SK-MEL-5 (cell line): ENCODE data around the gene MICOS13. TPM values are rescaled to one million over a fixed set of nuclear protein-coding genes. Genes with fewer than 3 reads are reported as not detected.
"Not testable (repeated sequence)": the region's sequence is repeated elsewhere in the genome, so short reads cannot be mapped to it uniquely, and the experiment has no call there.

Source experiments
- DNase-seq: peaks from one replicate; pipeline ENCODE4 v3.0.0-alpha.2; 2016; ENCODE audit warnings: low read depth, low spot score
- in situ Hi-C: cut with HindIII; loops from 2 replicates; pipeline ENCODE4 v1.10.0; 2016; ENCODE audit warnings: low sequenced_read_pairs, high pct_unique_total_duplicates, low pct_unique_long_range_greater_than_20kb
- total RNA-seq: library from RNA; depleted of rRNA; stranded (reverse); fragments of >200 nt; shearing (Covaris generic); gene quantifications from 2 replicates; pipeline ENCODE4 v1.2.3, GENCODE V29; 2014

MICOS13 gene
- total RNA-seq, 1 experiment from 2014 or later, result 86.1 TPM

DNA sequence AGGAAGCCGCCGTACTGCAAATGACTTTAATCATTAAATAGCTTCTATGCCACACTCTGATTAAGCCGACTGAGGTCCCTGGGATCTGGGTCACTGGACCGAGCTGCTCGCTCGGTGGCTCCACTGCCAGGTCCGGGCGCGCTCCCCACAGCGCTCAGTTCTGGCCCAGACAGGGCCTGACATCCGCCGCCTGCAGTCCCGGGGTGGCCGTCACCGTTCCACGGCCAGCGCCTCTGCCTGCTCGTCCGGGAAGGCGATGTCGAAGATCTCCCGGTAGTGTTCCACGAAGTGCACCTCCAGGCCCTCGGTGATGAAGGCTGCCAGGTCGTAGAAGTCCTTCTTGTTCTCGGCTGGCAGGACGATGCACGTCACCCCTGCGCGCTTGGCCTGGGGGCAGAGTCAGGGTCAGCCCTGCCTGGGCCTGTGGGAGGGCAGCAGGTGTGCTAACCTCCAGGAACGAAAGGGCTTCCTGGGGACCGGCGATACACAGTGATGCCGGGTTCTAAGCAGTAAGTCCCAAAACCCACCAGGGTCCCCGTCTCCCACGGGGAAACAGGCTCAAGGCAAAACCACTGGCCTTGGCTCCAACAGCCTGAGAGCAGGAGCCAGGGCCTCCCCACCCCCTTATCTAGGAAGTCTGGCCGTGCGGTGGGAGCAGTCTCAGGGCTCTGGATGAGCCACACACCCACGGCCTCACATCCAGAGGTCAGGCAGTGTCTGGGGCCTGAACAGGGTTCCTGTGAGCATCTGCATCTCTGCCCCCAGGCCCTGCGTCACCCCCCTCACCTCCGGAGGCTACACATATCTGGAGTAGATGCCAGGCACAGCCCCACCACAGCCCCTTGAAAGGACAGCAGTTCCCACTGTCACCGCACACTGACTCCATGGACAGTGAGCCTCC is 11.8 kb upstream of the MICOS13 start:
- in situ Hi-C loops, result no loop called here
- DNase-seq, result no peak

DNA sequence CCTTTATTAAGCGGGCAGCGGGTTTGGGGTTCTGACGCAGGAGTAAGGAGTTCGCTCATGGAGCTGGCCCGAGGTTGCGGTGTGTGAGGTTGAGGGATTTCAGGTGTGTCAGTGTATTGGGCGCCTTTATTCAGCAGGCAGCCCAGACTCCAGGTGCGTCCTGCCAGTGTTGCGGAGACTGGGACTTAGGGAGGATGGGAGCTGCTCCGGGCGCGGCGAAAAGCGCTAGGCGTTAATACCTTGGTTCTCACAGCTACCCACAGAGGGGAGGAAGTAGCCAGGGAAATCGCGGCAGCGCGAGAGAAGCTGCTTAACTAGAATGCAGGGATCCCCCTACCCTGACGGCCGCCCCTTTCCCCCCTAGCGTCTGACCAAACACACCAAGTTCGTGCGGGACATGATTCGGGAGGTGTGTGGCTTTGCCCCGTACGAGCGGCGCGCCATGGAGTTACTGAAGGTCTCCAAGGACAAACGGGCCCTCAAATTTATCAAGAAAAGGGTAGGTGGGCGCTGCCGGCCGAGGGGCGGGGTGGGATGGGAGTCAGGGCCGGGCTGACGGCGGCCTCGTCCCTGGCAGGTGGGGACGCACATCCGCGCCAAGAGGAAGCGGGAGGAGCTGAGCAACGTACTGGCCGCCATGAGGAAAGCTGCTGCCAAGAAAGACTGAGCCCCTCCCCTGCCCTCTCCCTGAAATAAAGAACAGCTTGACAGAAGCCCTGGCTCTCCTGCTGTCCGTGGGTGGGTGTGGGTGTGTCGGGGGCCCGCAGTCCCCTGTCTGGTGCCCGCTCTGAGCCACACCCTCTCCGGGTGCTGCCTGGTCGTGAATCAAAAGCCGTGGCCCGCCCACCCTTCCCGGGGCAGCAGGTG is 10.9 kb upstream of the MICOS13 start:
- in situ Hi-C loops, result no loop called here
- peak; percentile 33 for DNase-seq

DNA sequence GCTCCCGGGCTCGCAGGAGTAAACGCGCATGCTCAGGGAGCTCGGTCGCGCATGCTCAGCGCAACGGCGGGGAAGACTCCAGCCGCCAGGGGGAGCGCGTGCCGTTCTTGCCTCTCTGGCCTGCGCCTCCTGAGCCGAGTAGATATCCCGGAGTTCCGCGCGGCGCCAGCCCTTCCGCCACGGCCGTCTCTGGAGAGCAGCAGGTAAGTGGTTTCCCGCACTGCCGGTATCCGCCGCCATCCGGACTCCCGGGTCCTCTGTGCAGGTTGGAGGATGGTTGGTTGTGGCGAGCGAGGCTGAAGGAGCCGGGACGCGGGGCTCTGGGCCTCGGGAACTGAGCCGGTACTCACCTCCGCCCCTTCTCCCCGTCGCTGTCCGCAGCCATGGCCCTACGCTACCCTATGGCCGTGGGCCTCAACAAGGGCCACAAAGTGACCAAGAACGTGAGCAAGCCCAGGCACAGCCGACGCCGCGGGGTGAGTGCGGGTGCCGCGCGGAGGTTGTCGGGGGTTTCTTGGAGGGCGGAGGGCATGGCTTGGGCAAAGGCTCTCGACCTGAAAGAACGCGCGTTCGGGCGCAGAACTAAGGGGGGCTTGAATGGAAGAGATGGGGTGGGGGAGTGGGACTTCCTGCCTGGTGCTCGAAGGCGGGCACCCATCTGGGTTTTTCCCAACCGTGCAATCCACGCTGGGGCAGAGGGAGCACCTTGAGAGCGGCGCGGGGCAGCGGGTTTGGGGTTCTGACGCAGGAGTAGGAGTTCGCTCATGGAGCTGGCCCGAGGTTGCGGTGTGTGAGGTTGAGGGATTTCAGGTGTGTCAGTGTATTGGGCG is 10.0 kb upstream of the MICOS13 start, which contains the start of gene RPL36:
TSS of gene RPL36 (plus strand) at position 171 of the 830 bp plus-strand sequence. CDS start at position 384, 213 bp downstream.
- in situ Hi-C loops, result no loop called here
- peak; percentile 94 for DNase-seq

- in situ Hi-C loops, DNase-seq: not testable (repeated sequence)
Measured at GRCh38 chr19:5688262-5688881, 8.1 kb upstream of the MICOS13 start.

- in situ Hi-C loops, result no loop called here
- no peak for DNase-seq
Measured at GRCh38 chr19:5687360-5688198, 7.3 kb upstream of the MICOS13 start.

DNA sequence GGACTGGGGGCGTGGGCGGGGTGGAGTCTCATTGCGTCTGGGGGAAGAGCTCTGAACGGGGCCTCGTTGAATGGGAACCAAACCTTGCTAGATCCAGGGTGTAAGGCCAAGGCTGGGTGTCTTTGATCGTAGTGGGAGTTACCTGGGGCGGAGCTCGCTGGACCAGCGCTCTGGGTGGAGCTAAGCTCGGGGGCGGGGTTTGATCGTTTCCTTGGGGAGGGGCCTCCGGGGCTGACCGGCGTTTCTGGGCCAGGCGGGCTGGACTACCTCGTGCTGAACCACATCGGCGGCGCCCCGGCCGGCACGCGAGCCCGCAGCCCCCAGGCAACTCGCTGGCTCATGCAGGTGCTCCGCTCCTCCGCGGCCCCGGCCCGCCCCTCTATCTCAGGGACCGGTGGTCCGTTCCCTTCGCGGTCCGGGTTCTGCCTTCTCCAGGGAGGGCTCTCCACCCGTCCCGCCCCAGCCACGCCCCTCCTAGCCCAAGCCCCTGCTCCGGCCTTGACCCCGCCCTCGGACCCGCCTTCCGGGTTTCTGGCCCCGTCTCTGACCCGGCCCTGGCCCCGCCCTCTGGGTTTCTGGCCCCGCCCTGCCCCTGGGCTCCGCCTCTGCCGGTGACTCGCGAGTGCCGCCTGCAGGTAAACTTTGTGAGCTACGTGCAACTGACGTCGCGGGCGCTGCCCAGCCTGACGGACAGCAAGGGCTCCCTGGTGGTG is 6.5 kb upstream of the MICOS13 start:
- DNase-seq, result peak; percentile 94

GRCh38 chr19:5686326-5686646 is 6.0 kb upstream of the MICOS13 start:
- no peak for DNase-seq
- in situ Hi-C loops, result no loop called here

More for the DNA sequence above, 6.5 kb upstream of the MICOS13 start:
- in situ Hi-C loops, result no loop called here

- in situ Hi-C loops, result no loop called here
- DNase-seq, result no peak
Measured at GRCh38 chr19:5684694-5685430, 4.5 kb upstream of the MICOS13 start.

DNA sequence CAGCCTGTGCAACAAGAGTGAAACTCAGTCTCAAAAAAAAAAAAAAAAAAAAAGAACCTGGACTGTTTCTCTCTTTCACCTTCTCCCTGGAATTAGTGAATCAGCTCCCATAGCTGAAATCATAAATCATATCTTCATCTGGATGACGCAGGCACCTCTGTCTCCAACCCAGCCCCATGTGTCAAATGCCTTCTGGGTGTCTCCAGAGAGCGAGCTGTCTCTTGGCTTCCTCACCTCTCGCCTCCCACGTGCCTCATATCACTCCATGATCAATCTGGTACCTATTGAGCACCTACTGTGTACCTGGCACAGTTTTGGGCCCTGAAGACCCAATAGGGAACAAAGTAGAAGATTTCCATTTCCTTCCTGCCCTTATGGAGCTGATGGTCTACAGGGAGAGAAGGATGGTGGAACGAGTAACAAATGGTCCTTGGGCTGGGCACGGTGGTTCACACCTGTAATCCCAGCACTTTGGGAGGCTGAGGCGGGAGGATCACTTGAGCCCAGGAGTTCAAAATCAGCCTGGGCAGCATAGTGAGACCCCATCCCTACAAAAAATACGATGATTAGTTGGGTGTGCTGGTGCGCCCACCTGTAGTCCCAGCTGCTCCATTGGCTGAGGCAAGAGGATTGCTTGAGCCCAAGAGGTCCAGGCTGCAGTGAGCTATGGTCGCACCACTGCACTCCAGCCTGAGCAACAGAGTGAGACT is 3.0 kb upstream of the MICOS13 start:
- in situ Hi-C loops, result no loop called here
- no peak for DNase-seq

- in situ Hi-C loops, result no loop called here
- no peak for DNase-seq
Measured at GRCh38 chr19:5682107-5682482, 1.8 kb upstream of the MICOS13 start.

GRCh38 chr19:5681391-5682106 is 1.2 kb upstream of the MICOS13 start:
- no peak for DNase-seq
- in situ Hi-C loops, result no loop called here

DNA sequence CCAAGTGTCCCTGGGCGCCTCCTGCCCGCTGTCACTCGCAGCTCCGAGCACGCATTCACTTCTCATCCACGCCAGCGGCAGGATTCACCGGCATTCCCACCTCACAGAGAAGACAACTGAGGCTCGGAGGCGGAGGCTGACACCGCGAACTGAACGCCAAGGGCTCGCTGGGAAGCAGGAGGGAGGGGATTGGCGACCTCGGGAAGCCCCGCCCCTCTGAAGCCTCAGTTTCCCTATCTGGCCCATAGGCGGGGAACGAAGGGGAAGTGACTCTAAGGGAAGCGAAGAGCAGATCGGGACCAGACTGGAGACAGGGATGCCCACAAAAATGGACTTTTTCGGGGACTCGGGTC is 256 bp downstream of the MICOS13 start:
- DNase-seq, result no peak
- in situ Hi-C loops, result no loop called here

- in situ Hi-C loops, result no loop called here
- no peak for DNase-seq
Measured at GRCh38 chr19:5679289-5680083, 830 bp downstream of the MICOS13 start.
